H9 (cell line): ENCODE measurements around the gene MCFD2. TPM values are rescaled to one million over a fixed set of nuclear protein-coding genes. Genes with fewer than 3 reads are reported as not detected.

Source experiments
- DNase-seq: peaks from one replicate; pipeline ENCODE4 v3.0.0-alpha.2; 2017
- H2AFZ ChIP-seq: one replicate; pipeline ENCODE4 v1.6.1; 2013; ENCODE audit warnings: mild to moderate bottlenecking, low read length, control low read depth, moderate library complexity
- H2AK5ac ChIP-seq: 2 replicates; pipeline ENCODE4 v1.6.1; 2013; ENCODE audit warnings: low read length, control low read depth, mixed read lengths; ENCODE audit not compliant: insufficient read length
- H2BK120ac ChIP-seq: one replicate; pipeline ENCODE4 v1.6.1; 2013; ENCODE audit warnings: low read depth, mild to moderate bottlenecking, low read length, control low read depth, inconsistent platforms; ENCODE audit not compliant: poor library complexity, severe bottlenecking
- H2BK12ac ChIP-seq: 2 replicates; pipeline ENCODE4 v1.6.1; 2013; ENCODE audit warnings: low read length, control low read depth, mixed read lengths, low read depth; ENCODE audit not compliant: insufficient read length
- H2BK15ac ChIP-seq: 2 replicates; pipeline ENCODE4 v1.6.1; 2013; ENCODE audit warnings: low read depth, low read length, control low read depth
- H2BK20ac ChIP-seq: one replicate; pipeline ENCODE4 v1.6.1; 2013; ENCODE audit warnings: low read depth, mild to moderate bottlenecking, low read length, control low read depth, inconsistent platforms; ENCODE audit not compliant: poor library complexity, severe bottlenecking
- H2BK5ac ChIP-seq: 2 replicates; pipeline ENCODE4 v1.6.1; 2013; ENCODE audit warnings: low read length, control low read depth, mixed read lengths; ENCODE audit not compliant: insufficient read length
- H3K14ac ChIP-seq: 2 replicates; pipeline ENCODE4 v1.6.1; 2013; ENCODE audit warnings: low read length, control low read depth; ENCODE audit not compliant: insufficient read depth
- H3K18ac ChIP-seq: 2 replicates; pipeline ENCODE4 v1.6.1; 2013; ENCODE audit warnings: low read depth, mild to moderate bottlenecking, mixed read lengths, low read length, control low read depth; ENCODE audit not compliant: insufficient read length
- H3K23ac ChIP-seq: 2 replicates; pipeline ENCODE4 v1.6.1; 2013; ENCODE audit warnings: low read length, control low read depth, mixed read lengths, low read depth; ENCODE audit not compliant: insufficient read length
- H3K23me2 ChIP-seq: 2 replicates; pipeline ENCODE4 v1.6.1; 2013; ENCODE audit warnings: low read depth, mild to moderate bottlenecking, mixed read lengths, low read length, control low read depth; ENCODE audit not compliant: insufficient read length, poor library complexity, severe bottlenecking
- H3K27ac ChIP-seq: 2 replicates; pipeline ENCODE4 v1.5.1; 2013; ENCODE audit warnings: low read length, control low read depth, mixed read lengths, low read depth; ENCODE audit not compliant: insufficient read length
- H3K27me3 ChIP-seq: 2 replicates; pipeline ENCODE4 v1.6.1; 2013; ENCODE audit warnings: low read length, control low read depth, inconsistent platforms; ENCODE audit not compliant: insufficient read depth
- H3K4ac ChIP-seq: 2 replicates; pipeline ENCODE4 v1.6.1; 2013; ENCODE audit warnings: low read depth, mild to moderate bottlenecking, control low read depth, inconsistent platforms, low read length, moderate library complexity
- H3K4me1 ChIP-seq: 2 replicates; pipeline ENCODE4 v1.6.1; 2013; ENCODE audit warnings: low read length, control low read depth, inconsistent platforms; ENCODE audit not compliant: insufficient read depth
- H3K4me2 ChIP-seq: 2 replicates; pipeline ENCODE4 v1.6.1; 2013; ENCODE audit warnings: low read length, control low read depth, mixed read lengths; ENCODE audit not compliant: insufficient read length, insufficient read depth
- H3K56ac ChIP-seq: 2 replicates; pipeline ENCODE4 v1.6.1; 2013; ENCODE audit warnings: low read depth, mild to moderate bottlenecking, mixed read lengths, low read length, control low read depth; ENCODE audit not compliant: insufficient read length
- H3K79me1 ChIP-seq: 2 replicates; pipeline ENCODE4 v1.6.1; 2013; ENCODE audit warnings: low read depth, mild to moderate bottlenecking, moderate library complexity, low read length, control low read depth, inconsistent platforms; ENCODE audit not compliant: insufficient read depth, poor library complexity, severe bottlenecking
- H3K79me2 ChIP-seq: 2 replicates; pipeline ENCODE4 v1.6.1; 2013; ENCODE audit warnings: low read length, control low read depth, inconsistent platforms; ENCODE audit not compliant: insufficient read depth
- H3K9ac ChIP-seq: 2 replicates; pipeline ENCODE4 v1.6.1; 2013; ENCODE audit warnings: low read length, control low read depth, mixed read lengths; ENCODE audit not compliant: insufficient read length; ENCODE audit errors: extremely low read depth
- H3K9me3 ChIP-seq: one replicate; pipeline ENCODE4 v1.6.1; 2013; ENCODE audit warnings: low read depth, low read length, inconsistent platforms; ENCODE audit not compliant: control insufficient read depth
- H3T11ph ChIP-seq: one replicate; pipeline ENCODE4 v1.6.1; 2013; ENCODE audit warnings: mild to moderate bottlenecking, low read length, control low read depth, inconsistent platforms
- H4K20me1 ChIP-seq: one replicate; pipeline ENCODE4 v1.6.1; 2013; ENCODE audit not compliant: control insufficient read depth, insufficient read length, insufficient read depth
- H4K5ac ChIP-seq: 2 replicates; pipeline ENCODE4 v1.6.1; 2013; ENCODE audit warnings: low read depth, mild to moderate bottlenecking, mixed read lengths, low read length, control low read depth; ENCODE audit not compliant: insufficient read length
- H4K8ac ChIP-seq: replicated peaks from 2 replicates; pipeline ENCODE4 v1.6.1; 2013; ENCODE audit warnings: low read length, control low read depth, mixed read lengths, low read depth; ENCODE audit not compliant: insufficient read length
- H4K91ac ChIP-seq: 2 replicates; pipeline ENCODE4 v1.6.1; 2013; ENCODE audit warnings: low read depth, mild to moderate bottlenecking, moderate library complexity, mixed read lengths, low read length, control low read depth; ENCODE audit not compliant: insufficient read length
- H3K27ac Mint-ChIP-seq, 3 experiments: 2 replicates in 2 of 3; 3 replicates in 1 of 3; pipeline ENCODE4 v1.8.0; 2020 to 2021; ENCODE audit warnings: mixed read lengths in 3 of 3, mild to moderate bottlenecking in 1 of 3, moderate library complexity in 1 of 3
- H3K27me3 Mint-ChIP-seq: 2 replicates; pipeline ENCODE4 v1.8.0; 2021; ENCODE audit warnings: low read depth, mild to moderate bottlenecking, moderate library complexity, mixed read lengths
- H3K36me3 Mint-ChIP-seq, 3 experiments: 2 replicates in 2 of 3; 3 replicates in 1 of 3; pipeline ENCODE4 v1.8.0; 2020 to 2021; ENCODE audit warnings: low read depth in 3 of 3, mixed read lengths in 3 of 3; ENCODE audit not compliant: insufficient read depth in 1 of 3
- H3K4me1 Mint-ChIP-seq, 2 experiments: 2 replicates each; pipeline ENCODE4 v1.8.0; 2020; ENCODE audit warnings: mixed read lengths in 2 of 2
- H3K4me3 Mint-ChIP-seq, 2 experiments: 2 replicates in 1 of 2; 3 replicates in 1 of 2; pipeline ENCODE4 v1.8.0; 2020 to 2021; ENCODE audit warnings: mild to moderate bottlenecking in 2 of 2, mixed read lengths in 2 of 2, moderate library complexity in 1 of 2
- H3K9me3 Mint-ChIP-seq, 2 experiments: 2 replicates in 1 of 2; 3 replicates in 1 of 2; pipeline ENCODE4 v1.8.0; 2020; ENCODE audit warnings: mild to moderate bottlenecking in 2 of 2, mixed read lengths in 2 of 2, moderate library complexity in 1 of 2
- WGBS: extraction: QIAGEN DNeasy Blood & Tissue Kit; methylation state at CpG from one replicate; pipeline ENCODE4 v1.1.7; 2013; ENCODE audit warnings: missing lambda C conversion rate, low lambda C conversion rate, mixed read lengths; ENCODE audit not compliant: insufficient read length; ENCODE audit errors: extremely low coverage; 5-methylcytosine and 5-hydroxymethylcytosine counted together
- total RNA-seq: library from RNA; stranded (reverse); gene quantifications from 2 replicates; pipeline ENCODE4 v1.2.1, GENCODE V29; 2021
- TF ChIP-seq, protein P1 (sequence below): fragments of 200-600 bp; sonication (generic); conservative IDR thresholded peaks from 3 replicates; pipeline ENCODE4 v1.8.0; 2021; ENCODE audit warnings: antibody characterized with exemption, mild to moderate bottlenecking

MCFD2 gene
- total RNA-seq, 1 experiment from 2014 or later = 64.6 TPM

DNA sequence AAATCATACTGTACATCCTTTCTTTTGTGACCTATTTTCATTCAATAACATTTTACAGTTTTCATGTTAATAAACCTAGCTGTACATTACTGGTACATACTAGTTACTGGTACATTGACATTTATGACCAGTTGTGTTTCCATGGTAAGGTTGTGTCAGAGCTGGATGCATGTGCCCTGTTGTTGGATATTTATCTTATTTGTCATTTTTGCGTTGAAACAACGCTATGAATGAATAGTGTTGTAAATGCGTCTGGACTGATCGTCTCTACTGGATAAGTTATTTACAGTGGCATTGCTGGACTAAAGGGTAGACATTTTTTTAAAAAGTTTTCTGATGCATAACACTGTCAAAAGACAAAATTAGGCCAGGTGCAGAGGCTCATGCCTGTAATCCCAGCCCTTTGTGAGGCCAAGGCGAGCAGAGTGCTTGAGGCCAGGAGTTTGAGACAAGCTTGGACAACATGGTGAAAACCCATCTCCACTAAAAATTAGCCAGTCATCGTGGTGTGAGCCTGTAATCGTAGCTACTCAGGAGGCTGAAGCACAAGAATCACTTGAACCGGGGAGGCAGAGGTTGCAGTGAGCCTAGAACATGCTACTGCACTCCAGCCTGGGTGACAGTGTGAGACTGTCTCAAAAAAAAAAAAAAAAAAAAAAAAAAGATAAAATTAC lies 40.2 kb downstream of the MCFD2 start:
- H3K14ac ChIP-seq = no peak overlapping the region
- no peaks in the 10 kb centered on the region for H3K9me3 ChIP-seq
- H3K4me1 ChIP-seq = no peaks in the 10 kb centered on the region
- H3K79me2 ChIP-seq = no peaks in the 10 kb centered on the region
- no peak overlapping the region for H3K9ac ChIP-seq
- no peaks in the 10 kb centered on the region for H3K36me3 Mint-ChIP-seq
- H2BK120ac ChIP-seq = no peak overlapping the region
- no peak overlapping the region for H2BK20ac ChIP-seq
- DNase-seq = no peak
- no peaks in the 10 kb centered on the region for H3K27me3 ChIP-seq
- H3K18ac ChIP-seq = no peak overlapping the region
- no peak overlapping the region for H2BK12ac ChIP-seq
- no peaks in the 10 kb centered on the region for H4K20me1 ChIP-seq
- H3K56ac ChIP-seq = no peak overlapping the region
- H3K23ac ChIP-seq = no peak overlapping the region
- H3T11ph ChIP-seq = no peak overlapping the region
- no peak overlapping the region for H3K27ac ChIP-seq
- peaks cover 5 to 8% of the 10 kb centered on the region in 2 experiments; a peak in 3 of 4 replicates for H3K4me1 Mint-ChIP-seq
- H4K8ac ChIP-seq = no peak overlapping the region
- H3K27me3 Mint-ChIP-seq = peaks cover 2% of the 10 kb centered on the region
- no peak overlapping the region for H2BK5ac ChIP-seq
- H3K79me1 ChIP-seq = no peaks in the 10 kb centered on the region
- no peaks in the 10 kb centered on the region; a peak in 2 of 5 replicates for H3K9me3 Mint-ChIP-seq
- no peak overlapping the region for H3K27ac Mint-ChIP-seq
- H2AFZ ChIP-seq = no peak overlapping the region
- H3K4me3 Mint-ChIP-seq = no peak overlapping the region
- no peak overlapping the region for H4K91ac ChIP-seq
- no peak overlapping the region for H4K5ac ChIP-seq
- WGBS = no CpG with 5 or more reads among the region's 8 CpGs
- TF ChIP-seq, protein P1, sequence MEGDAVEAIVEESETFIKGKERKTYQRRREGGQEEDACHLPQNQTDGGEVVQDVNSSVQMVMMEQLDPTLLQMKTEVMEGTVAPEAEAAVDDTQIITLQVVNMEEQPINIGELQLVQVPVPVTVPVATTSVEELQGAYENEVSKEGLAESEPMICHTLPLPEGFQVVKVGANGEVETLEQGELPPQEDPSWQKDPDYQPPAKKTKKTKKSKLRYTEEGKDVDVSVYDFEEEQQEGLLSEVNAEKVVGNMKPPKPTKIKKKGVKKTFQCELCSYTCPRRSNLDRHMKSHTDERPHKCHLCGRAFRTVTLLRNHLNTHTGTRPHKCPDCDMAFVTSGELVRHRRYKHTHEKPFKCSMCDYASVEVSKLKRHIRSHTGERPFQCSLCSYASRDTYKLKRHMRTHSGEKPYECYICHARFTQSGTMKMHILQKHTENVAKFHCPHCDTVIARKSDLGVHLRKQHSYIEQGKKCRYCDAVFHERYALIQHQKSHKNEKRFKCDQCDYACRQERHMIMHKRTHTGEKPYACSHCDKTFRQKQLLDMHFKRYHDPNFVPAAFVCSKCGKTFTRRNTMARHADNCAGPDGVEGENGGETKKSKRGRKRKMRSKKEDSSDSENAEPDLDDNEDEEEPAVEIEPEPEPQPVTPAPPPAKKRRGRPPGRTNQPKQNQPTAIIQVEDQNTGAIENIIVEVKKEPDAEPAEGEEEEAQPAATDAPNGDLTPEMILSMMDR = no peak
- H3K23me2 ChIP-seq = no peaks in the 10 kb centered on the region
- H2BK15ac ChIP-seq = no peak overlapping the region
- no peak overlapping the region for H2AK5ac ChIP-seq
- no peak overlapping the region for H3K4ac ChIP-seq
- no peak overlapping the region for H3K4me2 ChIP-seq
